Neural progenitor cell (in vitro differentiated cells): Measurements from ENCODE around the gene TUBB6.

Experiments used
- CTCF ChIP-seq: fragments of 200-600 bp; sonication (generic); IDR thresholded peaks from 2 replicates; pipeline ENCODE4 v1.5.1; 2017; ENCODE audit warnings: antibody characterized with exemption, mild to moderate bottlenecking
- EZH2 ChIP-seq: fragments of 200-600 bp; sonication (generic); IDR thresholded peaks from 2 replicates; pipeline ENCODE4 v1.6.1; 2017; ENCODE audit warnings: antibody characterized with exemption, mild to moderate bottlenecking, moderate library complexity

- TF ChIP-seq CTCF, result no peak
- TF ChIP-seq EZH2, result no peak
These were observed 30.3 kb downstream of the TUBB6 start for GRCh38 chr18:12338382-12338781.
